Stimulated activated CD8-positive, alpha-beta memory T cell treated with anti-CD3 and anti-CD28 coated beads, Interleukin-15, amount 100 ng/mL, for 1 hour (primary cell): ENCODE results near the gene MYLK2.
"Not testable (repeated sequence)": the region's sequence is repeated elsewhere in the genome, so short reads cannot be mapped to it uniquely, and the experiment has no call there.

ENCODE experiments used
- DNase-seq: peaks from one replicate; pipeline ENCODE4 v3.0.0-alpha.2; 2020; ENCODE audit warnings: low read depth

MYLK2 gene

GRCh38 chr20:31819083-31819784 is at the start of gene MYLK2:
MYLK2 (plus strand) TSS chr20:31819356; CDS start chr20:31819581, 225 bp downstream.
- no peak for DNase-seq

- no peak for DNase-seq
Measured at GRCh38 chr20:31769681-31770080, 49.5 kb upstream of the MYLK2 start.

GRCh38 chr20:31770243-31770642 is 48.9 kb upstream of the MYLK2 start:
- no peak for DNase-seq

- no peak for DNase-seq
Measured at GRCh38 chr20:31774408-31774807, 44.7 kb upstream of the MYLK2 start.

GRCh38 chr20:31780839-31781238 is 38.3 kb upstream of the MYLK2 start:
- DNase-seq, result no peak

GRCh38 chr20:31781945-31782344 is 37.2 kb upstream of the MYLK2 start:
- DNase-seq, result no peak

GRCh38 chr20:31784354-31785044 is 34.7 kb upstream of the MYLK2 start:
- no peak for DNase-seq

- no peak for DNase-seq
Measured at GRCh38 chr20:31785089-31785488, 34.1 kb upstream of the MYLK2 start.

GRCh38 chr20:31788578-31788977 is 30.6 kb upstream of the MYLK2 start:
- DNase-seq, result no peak

GRCh38 chr20:31790401-31790800 is 28.8 kb upstream of the MYLK2 start:
- no peak for DNase-seq

- DNase-seq, result no peak
Measured at GRCh38 chr20:31797364-31797763, 21.8 kb upstream of the MYLK2 start.

- DNase-seq, result no peak
Measured at GRCh38 chr20:31801508-31801907, 17.6 kb upstream of the MYLK2 start.

- DNase-seq, result no peak
Measured at GRCh38 chr20:31803552-31804291, 15.4 kb upstream of the MYLK2 start.

GRCh38 chr20:31806564-31807355 is 12.4 kb upstream of the MYLK2 start:
- DNase-seq, result no peak

- DNase-seq, result no peak
Measured at GRCh38 chr20:31808481-31808880, 10.7 kb upstream of the MYLK2 start.

- no peak for DNase-seq
Measured at GRCh38 chr20:31809661-31810060, 9.5 kb upstream of the MYLK2 start.

- DNase-seq, result no peak
Measured at GRCh38 chr20:31811198-31811597, 8.0 kb upstream of the MYLK2 start.

- no peak for DNase-seq
Measured at GRCh38 chr20:31811796-31812728, 7.1 kb upstream of the MYLK2 start.

GRCh38 chr20:31813611-31814010 is 5.5 kb upstream of the MYLK2 start:
- DNase-seq, result no peak

GRCh38 chr20:31814142-31814541 is 5.0 kb upstream of the MYLK2 start:
- DNase-seq, result not testable (repeated sequence)
